HuH-7.5 (cell line): ENCODE results near the gene HIPK1.

Source experiments
- DNase-seq: peaks from one replicate; pipeline ENCODE4 v3.0.0; 2011; ENCODE audit warnings: low spot score

Gene HIPK1

DNA sequence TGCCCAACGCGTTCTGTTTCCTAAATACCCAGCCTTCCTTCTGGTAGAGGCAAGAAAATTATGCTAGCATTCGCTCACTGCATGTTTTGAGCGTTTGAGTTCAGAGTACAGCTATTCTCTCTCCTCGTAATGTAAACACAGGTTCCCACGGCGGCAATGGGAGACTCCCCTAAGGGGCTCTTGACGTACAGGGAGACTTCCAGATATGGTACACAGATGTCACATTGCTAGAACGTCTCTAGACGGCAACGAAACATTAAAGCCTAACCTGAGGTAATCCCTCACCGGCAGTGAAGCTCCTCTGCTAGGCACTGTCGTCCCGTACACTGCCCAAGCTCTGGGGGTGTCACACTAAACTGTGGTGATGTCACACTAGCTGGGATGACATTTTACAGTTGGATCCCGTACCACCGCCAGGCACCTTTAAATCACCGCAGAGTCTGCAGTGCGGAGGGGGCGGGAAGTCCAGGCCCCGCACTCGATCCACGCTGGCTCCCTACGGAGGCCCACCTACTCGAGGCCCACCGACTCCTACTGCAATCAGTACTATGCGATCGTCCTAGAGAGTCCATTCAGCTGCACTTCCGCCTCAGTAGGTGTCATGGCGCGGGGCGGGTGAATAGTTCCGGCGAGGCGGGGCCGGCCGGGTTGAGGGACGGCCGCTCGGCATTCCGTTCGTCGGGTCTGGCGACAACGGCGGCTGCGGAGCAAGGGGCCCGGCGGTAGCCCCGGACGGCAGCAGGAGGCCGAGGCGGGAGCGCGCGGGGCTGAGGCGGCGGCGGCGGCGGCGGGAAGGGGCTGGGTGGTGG, at the start of gene HIPK1:
TSS of gene HIPK1 (plus strand) at position 384 of the 809 bp plus-strand sequence.
- peak; percentile 88 for DNase-seq

DNA sequence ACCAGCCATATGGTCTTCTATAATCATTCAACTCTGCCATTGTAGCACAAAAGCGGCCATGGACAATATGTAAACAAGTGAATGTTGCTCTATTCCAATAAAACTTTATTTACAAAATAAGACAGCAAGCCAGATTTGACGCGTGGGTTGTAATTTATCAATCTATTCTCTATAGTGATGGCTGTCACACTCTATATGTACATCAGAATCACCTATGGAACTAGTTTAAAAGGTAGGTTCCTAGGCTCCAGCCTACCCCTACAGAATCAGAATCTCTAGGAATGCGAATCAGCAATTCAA, 49.4 kb upstream of the HIPK1 start:
- no peak for DNase-seq

DNA sequence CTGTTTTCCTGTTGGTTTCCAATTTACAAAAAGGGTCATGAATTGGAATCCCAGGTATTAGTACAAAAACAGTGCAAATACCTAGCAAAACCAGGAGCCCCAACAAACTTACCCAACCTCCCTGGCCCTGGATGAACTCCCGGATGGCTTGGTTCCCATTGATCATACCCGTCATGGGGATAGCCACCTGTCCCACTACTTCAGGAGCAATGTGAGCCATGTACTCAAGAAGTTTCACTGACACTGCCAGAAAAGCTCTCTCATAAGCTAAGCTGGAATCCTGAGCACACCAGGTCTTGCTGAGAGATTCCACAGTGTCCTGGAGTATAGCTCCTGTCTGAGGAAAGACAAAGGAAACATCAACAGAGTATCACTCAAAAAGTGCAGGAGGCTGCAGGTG, 47.5 kb upstream of the HIPK1 start:
- no peak for DNase-seq

DNA sequence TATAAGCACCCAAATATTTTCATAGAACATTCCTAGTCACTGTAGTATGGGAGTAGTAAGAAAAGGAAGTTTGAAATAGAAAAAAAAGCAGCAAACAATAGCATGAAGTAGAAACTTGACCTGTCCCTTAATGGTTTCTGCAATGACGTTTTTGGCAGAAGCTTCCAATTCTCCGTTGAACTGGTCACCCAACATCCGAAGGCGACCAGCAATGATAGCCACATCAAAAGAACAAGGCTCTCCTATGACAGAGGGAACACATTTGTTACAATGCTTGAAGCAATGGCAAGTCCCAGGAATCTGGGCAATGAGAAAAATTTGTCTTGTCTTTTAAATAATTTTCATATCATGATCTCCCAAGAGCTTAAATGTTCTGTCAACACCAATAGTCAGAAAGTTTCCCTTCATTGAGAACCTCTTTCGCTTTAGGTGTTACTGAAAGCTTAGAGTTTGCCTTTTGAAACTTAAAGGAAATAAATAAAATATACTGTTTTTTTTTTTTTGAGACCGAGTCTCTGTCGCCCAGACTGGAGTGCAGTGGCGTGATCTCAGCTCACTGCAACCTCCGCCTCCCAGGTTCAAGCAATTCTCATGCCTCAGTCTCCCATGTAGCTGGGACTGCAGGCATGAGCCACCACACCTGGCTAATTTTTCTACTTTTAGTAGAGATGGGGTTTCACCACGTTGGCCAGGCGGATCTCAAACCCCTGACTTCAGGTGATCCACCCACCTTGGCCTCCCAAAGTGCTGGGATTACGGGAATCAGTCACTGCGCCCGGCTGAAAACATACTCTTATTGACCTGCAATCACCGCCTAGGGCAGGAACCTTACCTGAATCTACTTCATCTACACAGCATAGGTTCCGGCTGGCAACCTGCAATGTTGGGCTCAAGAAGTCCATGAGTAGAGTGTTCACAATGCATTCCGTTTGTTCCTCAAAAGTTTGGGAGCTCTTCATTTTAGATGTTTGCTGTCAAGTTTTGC, 42.4 kb upstream of the HIPK1 start:
- DNase-seq, result no peak

DNA sequence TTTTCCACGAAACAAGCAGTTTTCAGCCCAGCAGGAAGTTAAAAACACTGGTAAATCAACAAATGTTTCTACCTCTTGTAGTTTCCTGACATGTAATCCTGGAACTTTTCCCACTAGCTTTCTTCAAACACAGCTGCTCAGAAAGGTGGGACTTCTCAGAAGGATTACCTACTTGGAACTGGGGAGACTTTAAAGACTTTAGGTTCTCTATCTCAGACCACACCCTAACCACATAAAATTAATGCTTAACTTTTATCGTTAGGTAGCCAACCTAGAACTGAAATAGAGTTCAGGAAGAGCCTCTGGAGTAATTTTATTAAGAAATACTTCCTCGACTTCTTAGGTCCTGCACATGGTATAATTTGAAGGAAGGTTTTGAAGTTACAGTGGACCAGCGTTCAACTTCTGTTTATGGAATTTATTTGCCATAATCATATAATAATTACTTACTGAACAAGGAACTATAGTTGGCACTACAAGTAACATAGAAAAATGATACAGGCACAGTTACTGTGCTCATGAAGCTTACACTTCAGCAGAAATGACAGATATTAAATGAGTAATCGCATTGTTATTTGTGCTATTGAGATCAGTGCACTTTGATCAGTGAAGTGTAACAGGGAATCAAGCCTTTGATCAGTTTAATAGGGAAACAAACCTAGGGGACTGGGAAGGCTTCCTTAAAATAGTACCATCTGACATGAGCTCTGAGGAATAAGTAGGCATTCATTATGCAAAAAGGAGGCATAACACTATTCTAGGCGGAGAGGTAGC, 41.5 kb upstream of the HIPK1 start, which contains the start of gene BCL2L15:
TSS of gene BCL2L15 (minus strand) at position 180 of the 774 bp plus-strand sequence. CDS start 206 bp downstream, outside the sequence.
- no peak for DNase-seq

DNA sequence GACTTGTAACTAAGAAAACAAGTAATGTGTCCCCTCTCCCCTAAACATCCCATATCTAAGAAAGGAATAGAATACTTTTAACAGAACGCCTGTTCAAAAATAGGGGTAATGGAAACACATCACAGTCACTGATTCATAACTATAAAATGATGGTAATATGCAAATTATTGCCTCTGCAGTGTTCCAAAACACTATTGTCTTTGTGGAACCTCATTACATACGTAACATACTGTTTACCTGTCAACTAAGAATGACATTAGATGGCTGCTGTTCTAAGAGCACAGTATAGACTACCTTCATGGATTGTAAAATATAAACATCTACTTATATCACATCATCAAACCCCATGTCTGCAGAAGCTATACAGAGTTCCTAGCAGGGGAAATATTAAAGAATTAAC, 38.3 kb upstream of the HIPK1 start:
- DNase-seq, result no peak

DNA sequence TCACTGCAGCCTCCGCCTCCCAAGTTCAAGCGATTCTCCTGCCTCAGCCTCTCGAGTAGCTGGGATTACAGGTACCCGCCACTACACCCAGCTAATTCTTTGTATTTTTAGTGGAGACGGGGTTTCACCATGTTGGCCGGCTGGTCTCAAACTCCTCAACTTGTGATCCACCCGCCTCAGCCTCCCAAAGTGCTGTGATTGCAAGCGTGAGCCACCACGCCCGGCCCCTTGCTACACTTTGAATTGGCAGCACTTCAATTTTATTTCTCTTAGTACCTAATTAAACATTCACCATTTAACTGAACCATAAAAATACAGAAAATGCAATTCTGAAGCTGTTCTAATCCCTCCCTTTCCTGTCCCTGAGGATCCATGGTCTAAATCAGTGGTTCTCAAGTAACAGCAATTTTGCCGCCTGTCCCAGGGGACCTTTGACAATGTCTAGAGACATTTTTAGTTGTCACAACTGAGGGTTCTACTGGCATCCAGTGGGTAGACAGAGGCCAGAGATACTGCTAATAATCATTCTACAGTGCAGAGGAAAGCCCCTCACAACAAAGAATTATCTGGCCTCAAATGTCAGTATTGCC, 37.4 kb upstream of the HIPK1 start:
- DNase-seq, result no peak

DNA sequence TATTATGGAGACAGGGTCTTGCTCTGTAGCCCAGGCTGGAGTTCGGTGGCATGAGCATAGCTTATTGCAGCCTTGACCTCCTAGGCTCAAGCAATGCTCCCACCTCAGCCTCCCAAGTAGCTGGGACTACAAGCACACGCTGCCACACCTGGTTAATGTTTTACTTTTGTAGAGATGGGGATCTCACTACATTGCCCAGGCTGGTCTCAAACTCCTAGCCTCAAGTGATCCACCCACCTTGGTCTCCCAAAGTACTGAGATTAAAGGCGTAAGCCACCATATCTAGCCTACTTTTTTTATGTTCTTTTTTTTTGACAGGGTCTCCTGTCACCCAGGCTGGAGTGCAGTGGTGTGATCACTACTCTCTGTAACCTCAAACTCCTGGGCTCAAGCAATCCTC, 35.9 kb upstream of the HIPK1 start:
- no peak for DNase-seq

DNA sequence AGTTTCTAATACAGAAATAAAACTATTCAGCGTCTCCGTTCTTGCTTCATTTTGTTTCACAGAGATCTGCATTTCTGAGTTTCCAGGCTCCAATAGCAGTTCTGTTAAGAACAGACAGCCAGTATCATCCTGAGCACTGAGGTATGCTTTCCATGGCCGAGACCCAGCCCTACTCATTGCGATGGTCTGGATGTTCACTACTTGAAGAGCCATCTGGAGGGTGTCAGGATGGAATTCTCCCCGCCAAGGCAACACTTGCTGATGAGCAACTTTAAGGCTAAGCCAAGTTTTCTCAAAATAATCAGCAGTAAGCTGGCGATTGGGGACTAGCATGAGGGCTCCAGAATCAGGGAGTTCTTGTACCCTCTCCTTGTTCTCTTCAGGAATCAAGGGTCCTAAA, 34.0 kb upstream of the HIPK1 start:
- DNase-seq, result no peak

DNA sequence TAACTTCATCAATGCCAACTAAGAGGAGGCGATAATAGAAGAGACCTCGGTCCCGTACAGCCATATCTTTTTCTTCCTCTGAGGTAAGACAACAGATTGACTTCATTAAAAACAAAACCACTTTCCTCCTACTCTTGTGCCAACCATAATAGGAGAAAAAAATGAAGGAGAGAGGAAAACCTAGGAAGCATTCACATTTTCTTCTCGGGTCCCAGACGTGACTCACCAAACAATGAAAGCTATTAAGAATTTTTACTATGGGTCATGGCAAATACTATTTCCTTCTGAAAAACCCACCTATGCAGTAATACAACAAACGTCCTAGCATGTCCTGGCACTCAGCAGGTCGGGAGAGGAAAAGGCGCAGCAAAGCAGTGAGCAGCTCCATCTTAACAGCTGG, 33.2 kb upstream of the HIPK1 start:
- DNase-seq, result no peak

DNA sequence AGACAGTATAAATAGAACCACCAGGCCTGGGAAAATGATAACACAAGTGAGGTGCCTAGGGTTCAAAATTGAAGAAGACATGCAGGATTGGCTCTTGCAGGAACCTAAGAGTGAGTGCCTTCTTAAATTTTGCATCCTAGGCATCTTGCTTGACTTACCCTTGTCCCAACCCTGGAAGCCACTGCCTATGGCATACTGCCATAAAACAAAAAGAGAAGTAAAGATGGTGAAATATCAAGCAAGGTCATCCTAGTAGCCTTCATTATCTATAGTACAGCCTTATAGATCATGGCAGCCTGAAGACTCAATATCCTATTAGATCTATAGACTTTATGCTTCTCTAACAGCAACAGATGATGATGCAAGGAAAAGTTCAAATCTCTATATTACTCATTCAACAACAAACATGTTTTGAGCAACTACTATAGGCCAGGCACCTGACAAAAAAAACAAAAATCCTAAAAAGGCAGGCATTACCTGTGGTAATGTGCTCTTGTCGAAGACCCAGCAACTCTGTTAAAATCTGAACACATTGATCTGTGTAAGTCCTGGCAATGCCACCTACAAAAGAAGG, 30.8 kb upstream of the HIPK1 start:
- DNase-seq, result no peak

DNA sequence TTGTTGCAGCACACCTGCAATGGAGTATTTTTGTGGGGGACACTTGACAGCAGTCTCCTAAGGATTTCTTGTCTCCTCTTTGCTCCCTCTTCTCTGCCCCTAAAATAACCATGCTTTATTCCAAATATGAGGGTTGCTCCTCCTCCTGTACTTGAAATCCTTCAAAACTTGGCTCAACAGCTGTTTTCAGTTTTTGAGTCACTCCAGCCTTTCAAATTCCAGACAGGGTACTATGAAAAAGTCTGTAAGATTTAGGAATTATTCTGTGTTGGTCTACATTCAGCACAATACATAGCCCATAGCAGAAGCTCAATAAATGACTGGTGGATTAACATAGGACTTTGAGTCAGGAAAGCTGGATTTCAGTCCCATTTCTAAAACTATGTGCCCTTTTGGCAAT, 30.0 kb upstream of the HIPK1 start:
- DNase-seq, result no peak

DNA sequence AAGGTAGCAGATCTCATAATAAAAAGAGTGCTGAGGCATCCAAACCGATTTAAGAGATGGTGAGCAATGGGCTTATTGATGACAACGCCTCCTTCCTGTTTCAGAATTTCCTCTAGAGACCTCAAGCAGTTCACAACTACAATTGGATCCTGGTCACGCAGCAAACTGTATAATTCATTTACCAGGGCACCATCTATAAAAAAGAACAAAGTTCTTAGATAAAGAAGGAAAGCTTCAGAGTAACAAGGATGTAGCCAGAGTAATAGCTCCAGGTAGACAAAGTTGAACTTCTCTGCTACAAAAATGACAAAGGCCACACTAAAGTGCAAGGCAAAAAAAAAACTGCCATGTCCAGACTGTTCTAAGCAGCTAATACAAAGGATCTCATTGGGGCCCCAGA, 27.9 kb upstream of the HIPK1 start:
- no peak for DNase-seq

DNA sequence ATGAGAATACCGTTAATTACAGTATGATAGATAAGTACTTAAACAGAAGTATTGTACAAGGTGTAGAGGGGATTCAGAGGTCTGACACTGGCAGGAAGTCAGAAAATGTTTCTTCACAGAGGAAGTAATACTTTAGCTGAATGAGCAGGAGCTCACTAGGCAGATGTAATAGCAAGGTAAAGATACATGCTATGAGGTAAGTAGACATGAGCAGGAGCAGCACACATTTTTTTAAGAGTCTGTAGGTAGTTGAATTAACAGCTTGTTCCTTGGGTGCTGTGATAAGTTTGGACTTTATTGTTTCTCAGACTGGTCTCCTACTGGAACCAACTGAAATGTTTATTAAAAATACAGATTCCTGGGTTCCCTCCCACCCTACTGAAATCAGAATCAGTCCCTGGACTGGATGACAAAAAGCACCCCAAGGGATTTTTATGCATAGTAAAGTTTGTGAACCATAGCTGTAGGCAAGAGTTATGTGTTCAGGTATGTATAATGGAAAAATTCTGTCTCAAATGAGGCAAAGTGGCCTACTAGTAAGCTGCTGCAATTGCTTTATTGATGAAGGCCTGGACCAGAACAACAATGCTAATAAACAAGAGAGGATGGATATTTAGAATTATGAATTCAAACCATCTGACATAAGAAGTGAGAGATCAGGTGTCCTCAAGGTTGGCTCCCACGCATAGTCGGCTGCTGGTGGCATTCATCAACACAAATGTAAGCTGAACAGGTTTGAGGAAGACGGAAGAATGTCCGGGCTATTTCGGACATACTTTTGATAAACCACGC, 25.4 kb upstream of the HIPK1 start:
- no peak for DNase-seq

DNA sequence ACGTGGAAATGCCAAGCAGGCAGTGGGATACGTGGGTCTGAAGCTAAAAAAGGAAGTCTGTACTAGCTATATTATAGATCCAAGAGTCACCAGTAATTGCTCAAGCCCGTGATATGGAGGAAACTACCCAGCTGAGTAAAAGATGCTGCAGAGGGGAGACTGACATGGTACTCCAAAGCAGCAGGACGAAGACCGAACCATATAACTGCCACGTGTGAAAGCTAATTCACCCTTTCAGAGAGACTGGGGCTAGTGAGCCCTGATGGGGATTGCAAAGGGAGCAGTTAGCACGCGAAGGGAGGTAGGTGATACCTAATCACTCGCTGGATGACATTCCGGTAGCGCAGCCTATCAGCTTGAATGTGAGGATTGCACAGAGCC, 24.8 kb upstream of the HIPK1 start:
- peak; percentile 61 for DNase-seq

DNA sequence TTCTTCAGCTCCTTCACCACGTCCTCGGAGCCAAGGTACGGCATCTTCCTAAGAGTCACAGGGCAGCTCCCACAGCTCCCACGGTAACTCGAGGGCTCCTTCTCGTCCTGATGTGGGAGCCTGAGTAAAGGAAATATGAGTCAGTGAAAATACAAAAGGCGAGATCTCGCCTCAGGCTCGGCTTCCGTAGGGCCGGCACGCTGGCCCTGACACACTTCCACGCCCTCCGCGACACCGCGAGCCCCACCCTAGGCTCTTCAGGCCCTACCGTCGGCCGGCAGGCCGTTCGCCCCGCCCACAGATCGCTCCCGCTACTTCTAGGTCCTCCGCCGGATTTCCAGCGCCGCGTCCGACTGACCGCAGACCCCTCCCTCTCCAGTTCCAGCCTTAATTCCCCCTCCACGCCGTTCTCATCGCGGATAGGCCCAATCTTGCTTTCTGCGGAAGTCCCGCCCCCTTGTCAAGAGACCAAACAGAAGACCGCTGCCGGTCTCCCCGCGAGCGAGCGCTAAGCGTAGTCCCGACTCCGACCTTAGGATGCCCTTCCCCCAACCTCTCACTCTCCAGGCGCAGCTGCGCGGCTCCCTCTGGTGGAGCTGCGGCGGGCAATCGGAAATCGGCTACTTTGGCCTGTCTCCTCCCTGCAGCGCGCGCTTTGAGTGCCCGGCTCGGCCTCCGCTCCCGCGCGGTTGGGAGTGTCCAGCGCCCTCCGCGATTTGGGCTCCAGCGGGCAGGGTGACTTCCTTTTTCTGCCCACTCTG, 24.3 kb upstream of the HIPK1 start, which contains the start of the genes AP4B1 and DCLRE1B:
TSS of gene AP4B1 (minus strand) at position 126 of the 761 bp plus-strand sequence. CDS start at position 44, 82 bp downstream.
TSS of gene DCLRE1B (plus strand) at position 653 of the 761 bp plus-strand sequence. CDS start 261 bp downstream, outside the sequence.
- DNase-seq, result peak; percentile 96

DNA sequence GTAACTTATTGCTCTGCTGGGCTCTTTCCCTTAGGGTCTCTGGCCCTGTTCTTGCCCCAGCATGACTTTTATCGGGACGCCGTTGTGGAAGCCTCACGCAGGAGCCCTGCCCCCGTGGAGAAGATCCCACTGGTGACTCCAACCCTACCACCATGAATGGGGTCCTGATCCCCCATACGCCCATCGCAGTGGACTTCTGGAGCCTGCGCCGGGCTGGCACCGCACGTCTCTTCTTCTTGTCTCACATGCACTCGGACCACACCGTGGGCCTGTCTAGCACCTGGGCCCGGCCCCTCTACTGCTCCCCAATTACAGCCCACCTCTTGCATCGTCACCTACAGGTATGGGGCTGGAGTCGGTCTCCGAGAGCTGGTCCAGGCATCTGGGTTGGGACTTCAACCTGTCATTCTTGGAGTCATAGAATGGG, 23.7 kb upstream of the HIPK1 start:
- peak; percentile 52 for DNase-seq

DNA sequence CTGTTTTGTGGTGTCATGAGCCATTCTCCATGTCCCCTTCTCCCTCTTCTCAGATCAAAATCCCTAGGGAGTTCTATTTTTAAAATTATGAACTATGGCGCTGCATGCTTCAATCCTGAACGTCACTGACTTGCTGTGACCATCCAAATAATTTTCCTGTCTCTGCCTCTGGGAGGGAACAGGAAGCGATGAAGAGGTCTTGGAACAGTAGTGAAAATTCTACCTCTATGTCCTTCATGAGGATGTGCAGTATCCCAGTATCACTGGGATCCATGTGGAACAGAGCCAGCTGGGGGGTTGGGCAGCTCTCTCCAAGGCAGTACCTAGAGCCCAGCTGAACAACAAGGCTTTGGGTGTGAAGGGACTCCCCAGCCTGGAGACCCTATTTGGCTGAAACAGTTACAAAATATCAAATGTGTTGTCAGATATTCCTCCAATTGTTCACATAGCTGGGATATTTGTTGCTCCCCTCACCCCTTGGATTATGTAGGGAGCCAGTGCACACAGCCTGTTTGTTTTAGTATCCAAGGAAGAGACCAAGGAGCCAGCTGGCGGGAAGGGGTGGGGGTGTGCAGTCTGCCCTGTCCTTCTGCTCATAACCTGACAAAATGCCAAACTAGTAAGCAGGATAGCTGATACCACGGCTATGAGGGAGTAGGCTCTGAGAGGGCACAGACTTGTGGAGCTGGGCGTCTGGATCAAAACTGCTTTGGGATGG, 16.4 kb upstream of the HIPK1 start:
- DNase-seq, result no peak

DNA sequence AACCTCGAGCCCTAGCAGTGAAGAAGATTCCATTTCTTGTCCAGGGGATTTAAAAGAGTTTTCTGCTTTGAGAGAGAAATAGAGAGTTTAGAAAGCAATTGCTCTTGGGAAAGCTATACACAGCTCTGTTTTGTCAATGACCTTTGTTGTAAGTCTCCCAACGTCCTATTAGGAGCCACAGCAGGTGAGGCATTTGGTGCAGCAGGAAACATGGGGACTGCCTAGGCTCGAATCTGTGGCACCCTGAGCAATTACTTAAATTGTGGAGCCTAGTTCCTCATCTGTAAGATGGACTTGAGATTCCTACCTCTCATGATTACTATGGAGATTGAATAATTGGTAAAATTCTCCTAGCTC, 15.8 kb upstream of the HIPK1 start:
- DNase-seq, result no peak
